C4-2B (cell line): ENCODE results near the gene ZFP36L2.

Source experiments
- CTCF ChIP-seq: fragments of 450-650 bp; conservative IDR thresholded peaks from 2 replicates; pipeline ENCODE4 v1.5.1; 2017; ENCODE audit warnings: mild to moderate bottlenecking
- ZFX ChIP-seq: fragments of 450-650 bp; IDR thresholded peaks from 2 replicates; pipeline ENCODE4 v1.6.1; 2017

- TF ChIP-seq CTCF, result no peak
- TF ChIP-seq ZFX, result no peak
Observed at GRCh38 chr2:43203373-43203772, 23.0 kb downstream of the ZFP36L2 start.
